Neural cell (in vitro differentiated cells): ENCODE measurements around the gene SPDEF. TPM values are rescaled to one million over a fixed set of nuclear protein-coding genes. Genes with fewer than 3 reads are reported as not detected.

ENCODE experiments used
- H2AFZ ChIP-seq: fragments of 200-600, 300-800 bp; sonication (generic), shearing (Covaris generic); 2 replicates; pipeline ENCODE4 v1.6.0; 2014; ENCODE audit warnings: low read depth, mild to moderate bottlenecking, antibody characterized with exemption, low read length, moderate library complexity
- H3F3A ChIP-seq: fragments of 200-600 bp; shearing (Covaris generic); 2 replicates; pipeline ENCODE4 v1.6.1; 2016; ENCODE audit warnings: mild to moderate bottlenecking, moderate library complexity, mixed read lengths, antibody characterized with exemption, low read length; ENCODE audit not compliant: insufficient read depth, poor library complexity, severe bottlenecking
- H3K27ac ChIP-seq: fragments of 200-600, 300-800 bp; sonication (generic), shearing (Covaris generic); 2 replicates; pipeline ENCODE4 v1.5.1; 2014; ENCODE audit warnings: mild to moderate bottlenecking, low read length, moderate library complexity
- H3K27me3 ChIP-seq: fragments of 300-800, 200-600 bp; sonication (generic), shearing (Covaris generic); 2 replicates; pipeline ENCODE4 v1.6.0; 2014; ENCODE audit warnings: mild to moderate bottlenecking, low read depth, low read length, moderate library complexity; ENCODE audit not compliant: insufficient read depth
- H3K36me3 ChIP-seq: fragments of 300-800, 200-600 bp; sonication (generic), shearing (Covaris generic); 2 replicates; pipeline ENCODE4 v1.5.1; 2014; ENCODE audit warnings: mild to moderate bottlenecking, antibody characterized with exemption, low read length, moderate library complexity; ENCODE audit not compliant: insufficient read depth
- H3K4me2 ChIP-seq: fragments of 300-800, 200-600 bp; sonication (generic), shearing (Covaris generic); 2 replicates; pipeline ENCODE4 v1.6.0; 2014; ENCODE audit warnings: mild to moderate bottlenecking, low read length
- H3K4me3 ChIP-seq: fragments of 300-800, 200-600 bp; sonication (generic), shearing (Covaris generic); 2 replicates; pipeline ENCODE4 v1.5.1; 2014; ENCODE audit warnings: mild to moderate bottlenecking, low read length, moderate library complexity
- H3K79me2 ChIP-seq: fragments of 200-600 bp; shearing (Covaris generic); replicated peaks from 2 replicates; pipeline ENCODE4 v1.6.0; 2014; ENCODE audit warnings: mild to moderate bottlenecking, low read length, moderate library complexity; ENCODE audit not compliant: insufficient read depth
- H3K9ac ChIP-seq: fragments of 300-800, 200-600 bp; sonication (generic), shearing (Covaris generic); 2 replicates; pipeline ENCODE4 v1.6.1; 2016; ENCODE audit warnings: mild to moderate bottlenecking, low read length, mixed read lengths
- H3K9me2 ChIP-seq: fragments of 200-600 bp; shearing (Covaris generic); 2 replicates; pipeline ENCODE4 v1.6.1; 2016; ENCODE audit warnings: mild to moderate bottlenecking, low read length, mixed read lengths; ENCODE audit not compliant: insufficient read depth
- H3K9me3 ChIP-seq: fragments of 200-600, 300-800 bp; sonication (generic), shearing (Covaris generic); 2 replicates; pipeline ENCODE4 v1.6.1; 2016; ENCODE audit warnings: mild to moderate bottlenecking, mixed run types, low read length, moderate library complexity, mixed read lengths
- H4K20me1 ChIP-seq: fragments of 200-600 bp; shearing (Covaris generic); 2 replicates; pipeline ENCODE4 v1.6.1; 2016; ENCODE audit warnings: mild to moderate bottlenecking, mixed run types; ENCODE audit not compliant: insufficient read depth
- CTCF ChIP-seq: fragments of 450-650 bp; IDR thresholded peaks from 2 replicates; pipeline ENCODE4 v1.5.1; 2014; ENCODE audit warnings: antibody characterized with exemption, mild to moderate bottlenecking, moderate library complexity; ENCODE audit not compliant: poor library complexity, severe bottlenecking
- EP300 ChIP-seq: fragments of 450-650 bp; conservative IDR thresholded peaks from 2 replicates; pipeline ENCODE4 v1.6.1; 2014; ENCODE audit warnings: antibody characterized with exemption, mild to moderate bottlenecking, moderate library complexity; ENCODE audit not compliant: poor library complexity, severe bottlenecking
- EZH2 ChIP-seq: fragments of 200-600, 300-800 bp; shearing (Covaris generic), sonication (generic); IDR thresholded peaks from 2 replicates; pipeline ENCODE4 v1.6.1; 2014; ENCODE audit warnings: antibody characterized with exemption, low read length, borderline replicate concordance, mild to moderate bottlenecking; ENCODE audit not compliant: insufficient read depth, poor library complexity, severe bottlenecking
- MXI1 ChIP-seq: fragments of 450-650 bp; conservative IDR thresholded peaks from 2 replicates; pipeline ENCODE4 v1.6.1; 2014; ENCODE audit warnings: antibody characterized with exemption, mild to moderate bottlenecking; ENCODE audit not compliant: poor library complexity, severe bottlenecking
- POLR2AphosphoS5 ChIP-seq: IDR thresholded peaks from 2 replicates; pipeline ENCODE4 v1.6.1; 2012
- RAD21 ChIP-seq: fragments of 450-650 bp; conservative IDR thresholded peaks from 2 replicates; pipeline ENCODE4 v1.6.1; 2014; ENCODE audit warnings: antibody characterized with exemption, mild to moderate bottlenecking, moderate library complexity
- REST ChIP-seq: IDR thresholded peaks from 2 replicates; pipeline ENCODE4 v1.6.1; 2012; ENCODE audit warnings: borderline replicate concordance
- SMC3 ChIP-seq: fragments of 450-650 bp; conservative IDR thresholded peaks from 2 replicates; pipeline ENCODE4 v1.6.1; 2014; ENCODE audit warnings: antibody characterized with exemption, mild to moderate bottlenecking, moderate library complexity; ENCODE audit not compliant: poor library complexity
- TAF1 ChIP-seq: IDR thresholded peaks from 2 replicates; pipeline ENCODE4 v1.6.1; 2012; ENCODE audit warnings: low read depth
- polyA plus RNA-seq: library from polyadenylated mRNA; depleted of rRNA; stranded (reverse); fragments of >200 nt; gene quantifications from 2 replicates; pipeline ENCODE4 v1.2.3, GENCODE V29; 2014

Gene SPDEF
- polyA plus RNA-seq, 1 donor from 2014 or later = 0.36 TPM

DNA sequence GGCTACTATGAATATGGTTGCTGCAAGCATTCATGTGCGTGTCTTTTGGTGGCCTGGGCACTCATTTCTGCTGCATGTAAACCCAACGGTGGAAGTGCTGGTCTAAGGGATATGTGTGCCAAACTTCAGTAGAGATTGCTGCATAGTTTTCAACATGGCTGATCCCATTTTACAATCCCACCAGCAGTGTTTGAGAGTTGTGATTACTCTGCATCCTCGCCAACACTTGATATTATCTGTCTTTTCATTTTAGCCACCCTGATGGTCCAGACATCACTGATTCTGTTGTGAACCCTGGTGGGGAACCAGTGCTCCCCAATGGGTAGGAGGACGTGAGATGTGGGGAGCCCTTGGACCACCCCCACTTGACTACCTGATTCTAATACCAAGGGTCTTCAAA lies 62.8 kb downstream of the SPDEF start:
- no peak overlapping the region for H3K9ac ChIP-seq
- no peaks in the 10 kb centered on the region for H3F3A ChIP-seq
- no peak overlapping the region for H3K4me3 ChIP-seq
- no peak overlapping the region for H3K27ac ChIP-seq
- no peaks in the 10 kb centered on the region for H3K36me3 ChIP-seq
- no peaks in the 10 kb centered on the region for H3K79me2 ChIP-seq
- no peaks in the 10 kb centered on the region for H3K9me2 ChIP-seq
- H3K4me2 ChIP-seq = no peak overlapping the region
- no peaks in the 10 kb centered on the region for H3K9me3 ChIP-seq
- H4K20me1 ChIP-seq = no peaks in the 10 kb centered on the region
- no peak overlapping the region for H2AFZ ChIP-seq
- no peaks in the 10 kb centered on the region for H3K27me3 ChIP-seq
- no peak for TF ChIP-seq EZH2
- no peak for TF ChIP-seq CTCF
- no peak for TF ChIP-seq TAF1
- TF ChIP-seq POLR2AphosphoS5 = no peak

- no peak overlapping the region for H2AFZ ChIP-seq
- H3K9me3 ChIP-seq = no peaks in the 10 kb centered on the region
- H3K9ac ChIP-seq = no peak overlapping the region
- H3K79me2 ChIP-seq = no peaks in the 10 kb centered on the region
- H3K27ac ChIP-seq = no peak overlapping the region
- no peaks in the 10 kb centered on the region for H3K36me3 ChIP-seq
- H3K4me2 ChIP-seq = no peak overlapping the region
- TF ChIP-seq SMC3 = no peak
- no peak for TF ChIP-seq TAF1
- TF ChIP-seq CTCF = no peak
- TF ChIP-seq REST = no peak
- TF ChIP-seq MXI1 = no peak
- no peak for TF ChIP-seq RAD21
- TF ChIP-seq POLR2AphosphoS5 = no peak
- TF ChIP-seq EZH2 = no peak
- TF ChIP-seq EP300 = no peak
- no peak overlapping the region for H3K4me3 ChIP-seq
- no peaks in the 10 kb centered on the region for H3K9me2 ChIP-seq
- H4K20me1 ChIP-seq = no peaks in the 10 kb centered on the region
- no peaks in the 10 kb centered on the region for H3F3A ChIP-seq
- H3K27me3 ChIP-seq = no peaks in the 10 kb centered on the region
These were observed 65.1 kb downstream of the SPDEF start for GRCh38 chr6:34491091-34491430.
